SK-N-SH (cell line): ENCODE results near the gene WSCD1. TPM values are rescaled to one million over a fixed set of nuclear protein-coding genes. Genes with fewer than 3 reads are reported as not detected.

ENCODE experiments used
- CTCF ChIA-PET: fragments of 300-600, 350-600 bp; formaldehyde crosslinking; extraction: SDS; loops from one replicate; lab custom pipeline; 2021; lab: Yijun Ruan, JAX
- POLR2A ChIA-PET: fragments of 350-600 bp; sonication (Branson Sonifier 250); formaldehyde crosslinking; extraction: SDS; loops from one replicate; lab custom pipeline; 2020; ENCODE audit warnings: antibody characterized with exemption, inconsistent platforms; lab: Yijun Ruan, JAX
- DNase-seq: peaks from one replicate; pipeline ENCODE4 v3.0.0; 2012
- H2AFZ ChIP-seq: fragments of 200-600 bp; sonication (generic); 2 replicates; pipeline ENCODE4 v1.8.1; 2016; ENCODE audit warnings: antibody characterized with exemption, mild to moderate bottlenecking, low read depth
- H3F3A ChIP-seq: fragments of 200-600 bp; sonication (generic); replicated peaks from 2 replicates; pipeline ENCODE3; 2016; ENCODE audit warnings: antibody characterized with exemption, mild to moderate bottlenecking; ENCODE audit not compliant: insufficient read depth
- H3K27ac ChIP-seq, 2 experiments: fragments of 200-500 bp in 1 of 2; fragments of 200-600 bp in 1 of 2; sonication (Bioruptor generic) in 1 of 2; sonication (generic), shearing (Covaris generic) in 1 of 2; 2 replicates each; pipeline versions ENCODE4 v1.5.1 to v1.6.1; 2014 to 2016; ENCODE audit warnings: low read depth in 2 of 2, inconsistent platforms in 1 of 2, low read length in 1 of 2, mild to moderate bottlenecking in 1 of 2, mixed read lengths in 1 of 2
- H3K27me3 ChIP-seq: fragments of 200-600 bp; sonication (generic), shearing (Covaris generic); 2 replicates; pipeline ENCODE4 v1.6.1; 2016; ENCODE audit warnings: mixed run types; ENCODE audit not compliant: insufficient read depth
- H3K36me3 ChIP-seq, 2 experiments: fragments of 200-500 bp in 1 of 2; fragments of 200-600 bp in 1 of 2; sonication (Bioruptor generic) in 1 of 2; sonication (generic) in 1 of 2; replicated peaks in 1 of 2; 2 replicates each; pipeline versions ENCODE3 to v1.5.1; 2014 to 2016; ENCODE audit warnings: low read length in 1 of 2, mild to moderate bottlenecking in 1 of 2; ENCODE audit not compliant: insufficient read depth in 2 of 2, control insufficient read depth in 1 of 2
- H3K4me1 ChIP-seq, 2 experiments: fragments of 200-500 bp in 1 of 2; fragments of 200-600 bp in 1 of 2; sonication (Bioruptor generic) in 1 of 2; sonication (generic), shearing (Covaris generic) in 1 of 2; 2 replicates each; pipeline versions ENCODE4 v1.5.1 to v1.6.1; 2014 to 2016; ENCODE audit warnings: low read depth in 1 of 2, low read length in 1 of 2, mixed run types in 1 of 2; ENCODE audit not compliant: insufficient read depth in 2 of 2, control insufficient read depth in 1 of 2
- H3K4me2 ChIP-seq: fragments of 200-600 bp; sonication (generic), shearing (Covaris generic); 2 replicates; pipeline ENCODE4 v1.6.1; 2017; ENCODE audit warnings: mixed run types
- H3K4me3 ChIP-seq, 2 experiments: fragments of 200-500 bp in 1 of 2; fragments of 200-600 bp in 1 of 2; sonication (Bioruptor generic) in 1 of 2; sonication (generic), shearing (Covaris generic) in 1 of 2; 2 replicates each; pipeline versions ENCODE4 v1.5.1 to v1.8.1; 2014 to 2016; ENCODE audit warnings: low read depth in 2 of 2, inconsistent platforms in 1 of 2, low read length in 1 of 2, mild to moderate bottlenecking in 1 of 2, mixed read lengths in 1 of 2, moderate library complexity in 1 of 2
- H3K79me2 ChIP-seq: fragments of 200-600 bp; sonication (generic); 2 replicates; pipeline ENCODE4 v1.8.1; 2017; ENCODE audit warnings: mild to moderate bottlenecking; ENCODE audit not compliant: insufficient read depth
- H3K9ac ChIP-seq: fragments of 200-600 bp; sonication (generic); 2 replicates; pipeline ENCODE4 v1.6.1; 2017; ENCODE audit warnings: mixed run types
- H3K9me2 ChIP-seq: fragments of 200-600 bp; sonication (generic); 2 replicates; pipeline ENCODE4 v1.6.1; 2017; ENCODE audit warnings: mixed run types
- H3K9me3 ChIP-seq: fragments of 200-600 bp; sonication (generic); 2 replicates; pipeline ENCODE4 v1.6.1; 2017; ENCODE audit warnings: mixed run types, mild to moderate bottlenecking, moderate library complexity
- H4K20me1 ChIP-seq: fragments of 200-600 bp; sonication (generic); 2 replicates; pipeline ENCODE4 v1.6.1; 2017; ENCODE audit warnings: mild to moderate bottlenecking, mixed run types; ENCODE audit not compliant: insufficient read depth
- CHD2 ChIP-seq: fragments of 150-350 bp; IDR thresholded peaks from 2 replicates; pipeline ENCODE4 v1.6.1; 2018; ENCODE audit warnings: low read length; ENCODE audit not compliant: partially characterized antibody
- ELF1 ChIP-seq: IDR thresholded peaks from 2 replicates; pipeline ENCODE4 v1.4.0; 2012
- FOSL2 ChIP-seq: IDR thresholded peaks from 2 replicates; pipeline ENCODE4 v1.4.0; 2012; ENCODE audit warnings: low read depth, mild to moderate bottlenecking, moderate library complexity, borderline replicate concordance
- IRF3 ChIP-seq: fragments of 150-350 bp; IDR thresholded peaks from 2 replicates; pipeline ENCODE4 v1.6.1; 2016; ENCODE audit warnings: mild to moderate bottlenecking, low read depth, low read length
- JUND ChIP-seq: IDR thresholded peaks from 2 replicates; pipeline ENCODE4 v1.4.0; 2012
- MAX ChIP-seq: IDR thresholded peaks from 2 replicates; pipeline ENCODE4 v1.4.0; 2012; ENCODE audit warnings: low read depth
- MXI1 ChIP-seq: IDR thresholded peaks from 2 replicates; pipeline ENCODE4 v1.6.1; 2012; ENCODE audit warnings: mild to moderate bottlenecking, low read depth, low read length, improper control_type of control experiment
- REST ChIP-seq: IDR thresholded peaks from 2 replicates; pipeline ENCODE4 v1.6.1; 2012; ENCODE audit warnings: mild to moderate bottlenecking, low read depth, low read length, moderate library complexity
- RXRA ChIP-seq: IDR thresholded peaks from 2 replicates; pipeline ENCODE4 v1.4.0; 2012; ENCODE audit warnings: low read depth, mild to moderate bottlenecking, borderline replicate concordance
- USF1 ChIP-seq: IDR thresholded peaks from 2 replicates; pipeline ENCODE4 v1.4.0; 2012; ENCODE audit warnings: low read depth, borderline replicate concordance
- ZBTB33 ChIP-seq: IDR thresholded peaks from 2 replicates; pipeline ENCODE4 v1.4.0; 2012; ENCODE audit warnings: low read depth, borderline replicate concordance
- WGBS: methylation state at CpG from one replicate; pipeline ENCODE4 v1.1.6; 2017; ENCODE audit warnings: low lambda C conversion rate; 5-methylcytosine and 5-hydroxymethylcytosine counted together
- polyA plus RNA-seq, 3 experiments: library from polyadenylated mRNA; depleted of rRNA; stranded (reverse); fragments of >200 nt; gene quantifications; 2 replicates each; pipeline ENCODE4 v1.2.3, GENCODE V29; 2012

The WSCD1 gene
- polyA plus RNA-seq, 1 of the 3 experiments (the other 2 are of a cell fraction) = 0.03 TPM

GRCh38 chr17:6097005-6097279 lies 26.8 kb downstream of the WSCD1 start:
- TF ChIP-seq FOSL2 = no peak
- TF ChIP-seq RXRA = no peak
- TF ChIP-seq JUND = no peak
- TF ChIP-seq ZBTB33 = no peak
- no peak for TF ChIP-seq REST
- TF ChIP-seq MAX = no peak
- no peak for TF ChIP-seq IRF3
- TF ChIP-seq CHD2 = no peak
- no peak for TF ChIP-seq USF1
- no peak for TF ChIP-seq ELF1
- no peak for TF ChIP-seq MXI1
- Histone ChIP-seq H3K4me2 (no peak overlapping the region), H3K9me2 (no peaks in the 10 kb centered on the region), H3K4me3 (no peak overlapping the region), H3K9me3 (no peaks in the 10 kb centered on the region), H3K36me3 (no peaks in the 10 kb centered on the region), H2AFZ (no peak overlapping the region), H3K27ac (no peak overlapping the region), H3K27me3 (peaks cover 5% of the 10 kb centered on the region), H3F3A (no peaks in the 10 kb centered on the region), H3K79me2 (no peaks in the 10 kb centered on the region), H3K4me1 (no peaks in the 10 kb centered on the region), H4K20me1 (no peaks in the 10 kb centered on the region), H3K9ac (no peak overlapping the region)
- ChIA-PET POLR2A (no interaction called here), CTCF (interaction anchor here (1.3 kb wide), 1 partner anchor 28 kb away, joined by 3 read pairs; no protein-coding TSS in a partner anchor)
- WGBS = 40% methylated on average over 10 of the region's 10 CpGs
- DNase-seq = no peak
